Measurements from ENCODE around the gene SYNGR1.
"Not testable (repeated sequence)": the region's sequence is repeated elsewhere in the genome, so short reads cannot be mapped to it uniquely, and the experiment has no call there.

Gene SYNGR1

GRCh38 chr22:39332441-39333064 lies 17.2 kb upstream of the SYNGR1 start:
- Histone ChIP-seq H3K36me3 (no peaks in the 10 kb centered on the region), H3K9me3 (ENCODE audit: severe bottlenecking) (no peaks in the 10 kb centered on the region), H3K27ac (no peak overlapping the region), H3K4me3 (ENCODE audit: low read depth, low read length) (no peak overlapping the region), H3K27me3 (ENCODE audit: insufficient read depth, low read depth, severe bottlenecking) (no peaks in the 10 kb centered on the region)
- no peak for DNase-seq
- TF ChIP-seq CTCF (IDR thresholded peaks at IDR 0.05; ENCODE audit: low read depth, low read length): no peak

- no peak for TF ChIP-seq CTCF (IDR thresholded peaks at IDR 0.05; ENCODE audit: low read depth, low read length)
- no peaks in the 10 kb centered on the region for H3K9me3 ChIP-seq (ENCODE audit: severe bottlenecking)
- H3K36me3 ChIP-seq: no peaks in the 10 kb centered on the region
- no peak overlapping the region for H3K4me3 ChIP-seq (ENCODE audit: low read depth, low read length)
- DNase-seq: no peak
- H3K27ac ChIP-seq: no peak overlapping the region
- no peaks in the 10 kb centered on the region for H3K27me3 ChIP-seq (ENCODE audit: insufficient read depth, low read depth, severe bottlenecking)
Observed at GRCh38 chr22:39336411-39336810, 13.4 kb upstream of the SYNGR1 start.

- not testable (repeated sequence) for DNase-seq; H3K27ac ChIP-seq; H3K9me3 ChIP-seq (ENCODE audit: severe bottlenecking); H3K4me3 ChIP-seq (ENCODE audit: low read depth, low read length); H3K27me3 ChIP-seq (ENCODE audit: insufficient read depth, low read depth, severe bottlenecking); H3K36me3 ChIP-seq
Observed at GRCh38 chr22:39339775-39340174, 10.0 kb upstream of the SYNGR1 start.

- H3K9me3 ChIP-seq (ENCODE audit: severe bottlenecking): no peaks in the 10 kb centered on the region
- no peaks in the 10 kb centered on the region for H3K27me3 ChIP-seq (ENCODE audit: insufficient read depth, low read depth, severe bottlenecking)
- no peak for DNase-seq
- no peaks in the 10 kb centered on the region for H3K36me3 ChIP-seq
- H3K27ac ChIP-seq: no peak overlapping the region
- TF ChIP-seq CTCF (IDR thresholded peaks at IDR 0.05; ENCODE audit: low read depth, low read length): no peak
- H3K4me3 ChIP-seq (ENCODE audit: low read depth, low read length): no peak overlapping the region
Observed at GRCh38 chr22:39341179-39341578, 8.6 kb upstream of the SYNGR1 start.

GRCh38 chr22:39343259-39344045 lies 6.3 kb upstream of the SYNGR1 start:
- Histone ChIP-seq H3K27ac (no peak overlapping the region), H3K9me3 (ENCODE audit: severe bottlenecking) (no peaks in the 10 kb centered on the region), H3K4me3 (ENCODE audit: low read depth, low read length) (no peak overlapping the region), H3K36me3 (no peaks in the 10 kb centered on the region), H3K27me3 (ENCODE audit: insufficient read depth, low read depth, severe bottlenecking) (no peaks in the 10 kb centered on the region)
- TF ChIP-seq CTCF (IDR thresholded peaks at IDR 0.05; ENCODE audit: low read depth, low read length): peak; percentile 93
- peak; percentile 76 for DNase-seq

- no peak for TF ChIP-seq CTCF (IDR thresholded peaks at IDR 0.05; ENCODE audit: low read depth, low read length)
- no peak for DNase-seq
- Histone ChIP-seq H3K4me3 (ENCODE audit: low read depth, low read length) (no peak overlapping the region), H3K27me3 (ENCODE audit: insufficient read depth, low read depth, severe bottlenecking) (no peaks in the 10 kb centered on the region), H3K36me3 (no peaks in the 10 kb centered on the region), H3K27ac (no peak overlapping the region), H3K9me3 (ENCODE audit: severe bottlenecking) (no peaks in the 10 kb centered on the region)
Observed at GRCh38 chr22:39344046-39344390, 5.8 kb upstream of the SYNGR1 start.

Measured in WERI-Rb-1 (cell line).